Pancreas (tissue), 10 donors: ENCODE results near the gene PTCD3. TPM values are rescaled to one million over a fixed set of nuclear protein-coding genes. Genes with fewer than 3 reads are reported as not detected.

Experiments used
- ATAC-seq, 4 donors: fragments of 200-7000 bp; cut with Tn5 transposase; one replicate each; pipeline versions ENCODE4 v1.8.0 to v1.9.1; 2020; ENCODE audit warnings: mild to moderate bottlenecking in 4 of 4, moderate library complexity in 4 of 4
- DNase-seq, 6 donors: peaks; one replicate each; pipeline ENCODE4 v3.0.0-alpha.2; 2020
- FAIRE-seq: peaks from 2 replicates; lab custom pipeline; 2012; peaks lifted over from hg19 to GRCh38; lab: Jason Lieb, UNC
- H3K27ac ChIP-seq, 4 donors: fragments of 200-600 bp; sonication (generic); 1 replicate in 3 of 4; 2 replicates in 1 of 4; pipeline versions ENCODE4 v1.5.0 to v1.8.0; 2020
- H3K27me3 ChIP-seq, 4 donors: fragments of 200-600 bp; one replicate each; pipeline ENCODE4 v1.8.0; 2021
- H3K36me3 ChIP-seq, 3 donors: fragments of 200-600 bp; sonication (generic) in 1 of 3; one replicate each; pipeline versions ENCODE4 v1.5.0 to v1.8.0; 2020 to 2021
- H3K4me1 ChIP-seq, 3 donors: fragments of 200-600 bp; one replicate each; pipeline ENCODE4 v1.8.0; 2021
- H3K4me3 ChIP-seq, 4 donors: fragments of 200-600 bp; sonication (generic) in 2 of 4; one replicate each; pipeline versions ENCODE4 v1.5.0 to v1.8.0; 2020 to 2021
- H3K9me3 ChIP-seq, 4 donors: fragments of 200-600 bp; one replicate each; pipeline ENCODE4 v1.8.0; 2021
- WGBS, 2 donors: extraction: QIAGEN DNeasy Blood & Tissue Kit; methylation state at CpG; one replicate each; pipeline ENCODE4 v1.1.7; 2013; 5-methylcytosine and 5-hydroxymethylcytosine counted together
- intact Hi-C, 3 donors: fragments of 100-400 bp; cut with DNase I; formaldehyde crosslinking; loops; one replicate each; pipeline versions ENCODE4 v1.11.1 to v1.14.2; 2022
- polyA plus RNA-seq, 2 donors: library from polyadenylated mRNA; stranded (reverse); fragments of 200-250 nt; gene quantifications; one replicate each; pipeline ENCODE4 v1.2.3, GENCODE V29; 2013
- total RNA-seq, 6 donors: library from RNA; stranded (reverse); fragmentation: NEBNext Ultra II Directional in 4 of 6; extraction: Animal tissue kit (Norgen Biotek cat#: 25700) in 4 of 6; gene quantifications; one replicate each; pipeline versions ENCODE4 v1.2.1 to v1.2.4, GENCODE V29; 2021 to 2023
- TF ChIP-seq, protein P1 (sequence below), 4 donors: fragments of 200-600 bp; sonication (generic) in 3 of 4; IDR thresholded peaks; one replicate each; pipeline versions ENCODE4 v1.5.0 to v1.8.0; 2021; ENCODE audit warnings: antibody characterized with exemption in 4 of 4
- donor health status: healthy with polysubstance abuse.
- donor health status: DM: no; HTN: no; CAD: no; lungs with moderate emphysema.
- donor health status: DM: no; HTN: no; CAD: no.
- donor health status: control.
- donor health status: control.
- donor health status: Bipolar disorder and iron deficiency.
- donor health status: DM: yes; HTN: yes; CAD: no.
- donor health status: DM: no; HTN: no; CAD: no.
- donor health status: DM: no; HTN: no; CAD: no.
- donor health status: DM: yes; HTN: yes; CAD: no.

PTCD3 gene
- total and polyA plus RNA-seq, 8 donors: 15.8 to 42.7 (median 28.9) TPM

DNA sequence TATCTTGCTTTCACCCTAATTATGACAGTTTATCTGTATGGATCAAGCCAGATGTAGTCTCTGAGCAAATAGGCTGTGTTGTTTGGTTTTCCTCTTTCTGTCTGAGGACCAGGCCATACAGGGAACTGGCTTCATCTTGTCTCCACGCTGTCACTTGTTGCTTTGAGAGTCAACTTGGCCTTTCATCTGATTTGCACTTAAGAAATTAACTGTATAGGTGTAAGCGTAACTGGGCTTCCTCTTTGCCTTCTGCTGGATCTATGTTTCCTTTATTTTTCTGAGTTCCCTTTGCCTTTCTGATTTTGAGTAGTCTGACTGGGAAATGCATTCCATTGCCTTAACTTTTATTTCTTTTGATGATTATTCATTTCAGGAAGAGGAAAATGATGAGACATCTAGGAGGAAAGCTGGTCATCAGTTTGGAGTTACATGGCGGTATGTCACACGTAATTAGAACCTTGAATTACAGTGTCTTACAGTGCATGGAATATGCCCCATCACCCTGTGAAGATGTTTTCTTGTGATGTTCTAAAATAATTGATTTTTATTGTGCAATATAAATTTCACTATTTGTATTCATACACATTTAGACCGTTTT is 17.4 kb downstream of the PTCD3 start:
- no peak for FAIRE-seq
- no peak for DNase-seq
- intact Hi-C loops: no loop called here
- Histone ChIP-seq H3K4me3 (no peak overlapping the region), H3K9me3 (no peaks in the 10 kb centered on the region), H3K36me3 (peaks cover 3 to 79% (median 75%) of the 10 kb centered on the region in 3 donors), H3K4me1 (no peaks in the 10 kb centered on the region), H3K27ac (no peak overlapping the region), H3K27me3 (no peaks in the 10 kb centered on the region)
- TF ChIP-seq, protein P1, sequence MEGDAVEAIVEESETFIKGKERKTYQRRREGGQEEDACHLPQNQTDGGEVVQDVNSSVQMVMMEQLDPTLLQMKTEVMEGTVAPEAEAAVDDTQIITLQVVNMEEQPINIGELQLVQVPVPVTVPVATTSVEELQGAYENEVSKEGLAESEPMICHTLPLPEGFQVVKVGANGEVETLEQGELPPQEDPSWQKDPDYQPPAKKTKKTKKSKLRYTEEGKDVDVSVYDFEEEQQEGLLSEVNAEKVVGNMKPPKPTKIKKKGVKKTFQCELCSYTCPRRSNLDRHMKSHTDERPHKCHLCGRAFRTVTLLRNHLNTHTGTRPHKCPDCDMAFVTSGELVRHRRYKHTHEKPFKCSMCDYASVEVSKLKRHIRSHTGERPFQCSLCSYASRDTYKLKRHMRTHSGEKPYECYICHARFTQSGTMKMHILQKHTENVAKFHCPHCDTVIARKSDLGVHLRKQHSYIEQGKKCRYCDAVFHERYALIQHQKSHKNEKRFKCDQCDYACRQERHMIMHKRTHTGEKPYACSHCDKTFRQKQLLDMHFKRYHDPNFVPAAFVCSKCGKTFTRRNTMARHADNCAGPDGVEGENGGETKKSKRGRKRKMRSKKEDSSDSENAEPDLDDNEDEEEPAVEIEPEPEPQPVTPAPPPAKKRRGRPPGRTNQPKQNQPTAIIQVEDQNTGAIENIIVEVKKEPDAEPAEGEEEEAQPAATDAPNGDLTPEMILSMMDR (IDR thresholded peaks at IDR 0.05): no peak
- WGBS, 2 donors: 81 to 84% methylated on average over 5 of the region's 5 CpGs
- ATAC-seq: no peak

DNA sequence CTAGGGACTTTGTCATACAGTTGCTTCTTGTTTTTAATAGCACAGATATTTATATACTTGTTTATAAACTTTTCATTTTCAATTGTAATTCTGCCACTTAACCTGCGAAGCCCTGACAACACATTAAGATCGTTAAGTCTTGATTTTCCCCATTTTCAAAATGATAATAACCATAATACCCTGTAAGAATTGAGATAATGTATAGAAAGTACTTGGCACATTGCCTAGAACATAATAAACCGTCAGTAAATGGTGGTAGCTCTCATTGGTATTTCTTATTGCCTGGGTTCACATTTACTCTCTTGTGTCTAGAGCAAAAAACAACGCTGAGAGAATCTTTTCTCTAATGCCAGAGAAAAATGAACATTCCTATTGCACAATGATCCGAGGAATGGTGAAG is 18.6 kb downstream of the PTCD3 start:
- intact Hi-C loops: no loop called here
- WGBS, 2 donors: 85 to 88% methylated on average over 5 of the region's 5 CpGs

DNA sequence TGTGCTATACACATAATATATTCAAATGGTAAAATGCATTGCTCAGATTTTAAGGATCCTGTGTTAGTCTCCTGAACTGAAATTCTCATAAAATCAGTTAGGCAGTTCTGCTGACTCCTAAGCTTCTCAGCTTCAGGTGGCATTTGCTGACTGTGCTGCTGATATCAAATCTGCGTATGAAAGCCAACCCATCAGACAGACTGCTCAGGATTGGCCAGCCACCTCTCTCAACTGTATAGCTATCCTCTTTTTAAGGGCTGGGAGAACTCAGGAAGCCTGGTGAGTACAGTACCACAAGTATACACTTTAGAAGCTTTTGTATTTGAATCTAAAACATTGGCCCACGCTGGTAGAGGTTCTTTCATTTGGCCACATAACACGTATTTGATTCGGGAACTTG is 28.7 kb downstream of the PTCD3 start:
- peaks cover 0 to 72% (median 38%) of the 10 kb centered on the region in 3 donors for H3K36me3 ChIP-seq
- FAIRE-seq: no peak

More for the DNA sequence above, 18.6 kb downstream of the PTCD3 start:
- DNase-seq (no peak), ATAC-seq (no peak), FAIRE-seq (no peak)
- Histone ChIP-seq H3K36me3 (peaks cover 3 to 78% (median 65%) of the 10 kb centered on the region in 3 donors), H3K4me3 (no peak overlapping the region), H3K4me1 (no peaks in the 10 kb centered on the region), H3K9me3 (no peaks in the 10 kb centered on the region), H3K27ac (no peak overlapping the region), H3K27me3 (no peaks in the 10 kb centered on the region)
- TF ChIP-seq, protein P1 (IDR thresholded peaks at IDR 0.05): no peak

GRCh38 chr2:86135653-86136052 is 29.6 kb downstream of the PTCD3 start:
- ATAC-seq (peak; percentile 63 to 68 (median 66)), FAIRE-seq (no peak)

More for the DNA sequence above, 28.7 kb downstream of the PTCD3 start:
- 71 to 74% methylated on average over 4 of the region's 4 CpGs for WGBS, 2 donors
- peaks cover 7 to 18% (median 15%) of the 10 kb centered on the region in 3 donors for H3K4me1 ChIP-seq
- no peaks in the 10 kb centered on the region for H3K27me3 ChIP-seq
- H3K27ac ChIP-seq: no peak overlapping the region
- H3K4me3 ChIP-seq: no peak overlapping the region
- H3K9me3 ChIP-seq: no peaks in the 10 kb centered on the region
- ATAC-seq: no peak
- DNase-seq: no peak
- intact Hi-C loops: no loop called here
- TF ChIP-seq, protein P1 (IDR thresholded peaks at IDR 0.05): no peak

More at GRCh38 chr2:86135653-86136052, 29.6 kb downstream of the PTCD3 start:
- no peak overlapping the region for H3K4me3 ChIP-seq
- H3K4me1 ChIP-seq: peaks cover 7 to 18% (median 15%) of the 10 kb centered on the region in 3 donors
- TF ChIP-seq, protein P1 (IDR thresholded peaks at IDR 0.05): no peak
- H3K27me3 ChIP-seq: no peaks in the 10 kb centered on the region
- WGBS, 2 donors: 41 to 46% methylated on average over 5 of the region's 5 CpGs
- peak overlapping the region in 1 of 4 donors; percentile 15 for H3K27ac ChIP-seq
- intact Hi-C loops: no loop called here
- peak in 1 of 6 donors; percentile 8 for DNase-seq
- H3K36me3 ChIP-seq: peaks cover 0 to 66% (median 36%) of the 10 kb centered on the region in 3 donors
- H3K9me3 ChIP-seq: no peaks in the 10 kb centered on the region
